Esophagus mucosa (tissue), 1 donor: ENCODE measurements around the gene GRB2. TPM values are rescaled to one million over a fixed set of nuclear protein-coding genes. Genes with fewer than 3 reads are reported as not detected.

Experiments used
- ATAC-seq: fragments of 200-7000 bp; cut with Tn5 transposase; one replicate; pipeline ENCODE4 v1.9.1; 2020
- total RNA-seq: library from RNA; stranded (reverse); gene quantifications from one replicate; pipeline ENCODE4 v1.2.4, GENCODE V29; 2023
- donor health status: DM: yes; HTN: yes; CAD: no.

Gene GRB2
- total RNA-seq, 1 donor from 2014 or later: 64.4 TPM

DNA sequence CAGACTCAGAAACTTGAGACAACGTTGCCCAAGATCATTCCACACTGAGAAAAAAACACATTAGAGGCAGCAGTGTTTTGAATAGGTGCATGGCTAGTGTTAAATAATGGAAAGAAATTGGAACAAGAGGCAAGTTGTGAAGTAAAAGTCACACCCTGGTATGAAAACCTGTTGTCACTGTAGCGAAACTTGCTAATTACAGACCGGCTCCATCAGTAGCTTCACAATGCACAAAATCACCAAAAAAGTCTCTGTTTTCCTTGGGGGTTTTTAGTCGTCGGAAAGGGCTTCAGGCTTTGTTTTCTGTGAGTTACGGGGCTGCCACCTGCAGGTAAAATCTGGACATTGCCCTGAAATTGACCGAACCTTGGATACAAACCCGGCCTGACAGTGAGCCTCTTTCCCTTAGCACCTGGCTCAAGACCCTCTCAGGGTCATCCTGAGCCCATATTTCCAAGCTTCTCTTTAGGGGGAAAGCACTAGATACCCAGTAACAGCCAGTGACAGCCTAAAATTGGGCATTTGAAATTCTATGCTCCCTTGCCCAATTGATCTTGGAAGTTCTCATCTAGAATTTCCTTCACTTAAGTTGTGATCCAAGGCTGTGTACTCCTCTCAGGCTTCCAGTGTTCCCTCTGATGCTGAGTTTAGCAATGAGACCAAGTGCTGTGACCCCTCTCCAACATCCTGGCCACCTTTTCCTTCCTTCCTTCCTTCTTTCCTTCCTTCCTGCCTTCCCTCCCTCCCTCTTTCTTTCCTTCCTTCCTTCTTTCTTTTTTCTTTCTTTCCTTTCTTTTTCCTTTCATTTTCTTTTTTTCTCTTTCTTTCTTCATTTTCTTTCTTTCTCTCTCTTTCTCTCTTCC lies 7.2 kb upstream of the GRB2 start:
- ATAC-seq: peak; percentile 34

DNA sequence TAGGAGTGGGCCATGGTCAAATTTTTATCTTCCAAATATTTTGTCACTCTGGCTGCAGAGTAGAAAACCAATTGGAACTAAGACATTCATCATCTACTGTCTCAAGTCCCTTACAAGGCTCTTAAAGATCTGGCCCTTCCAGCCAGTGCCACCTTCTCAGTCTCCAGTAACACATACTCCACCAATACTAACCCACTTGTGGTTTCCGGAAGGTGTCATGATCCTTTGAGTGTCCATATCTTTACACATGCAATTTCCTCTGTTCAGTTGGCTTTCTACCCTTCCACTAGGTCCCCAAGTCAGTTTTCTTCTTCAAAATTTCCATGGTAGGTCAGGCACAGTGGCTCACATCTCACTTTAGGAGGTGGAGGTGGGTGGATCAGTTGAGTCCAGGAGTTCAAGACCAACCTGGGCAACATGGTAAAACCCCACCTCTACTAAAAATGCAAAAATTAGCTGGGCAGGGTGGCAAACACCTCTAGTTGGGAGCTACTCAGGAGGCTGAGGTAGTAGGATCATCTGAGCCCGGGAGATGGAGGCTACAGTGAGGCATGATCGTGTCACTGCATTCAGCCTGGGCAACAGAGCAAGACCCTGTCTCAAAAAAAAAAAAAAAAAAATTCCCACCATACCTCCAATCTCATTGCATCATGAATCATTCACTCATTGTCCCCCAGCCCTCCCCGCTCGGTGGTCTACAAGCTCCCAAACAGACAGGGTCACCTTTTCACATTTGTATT lies 6.0 kb upstream of the GRB2 start:
- ATAC-seq: no peak

DNA sequence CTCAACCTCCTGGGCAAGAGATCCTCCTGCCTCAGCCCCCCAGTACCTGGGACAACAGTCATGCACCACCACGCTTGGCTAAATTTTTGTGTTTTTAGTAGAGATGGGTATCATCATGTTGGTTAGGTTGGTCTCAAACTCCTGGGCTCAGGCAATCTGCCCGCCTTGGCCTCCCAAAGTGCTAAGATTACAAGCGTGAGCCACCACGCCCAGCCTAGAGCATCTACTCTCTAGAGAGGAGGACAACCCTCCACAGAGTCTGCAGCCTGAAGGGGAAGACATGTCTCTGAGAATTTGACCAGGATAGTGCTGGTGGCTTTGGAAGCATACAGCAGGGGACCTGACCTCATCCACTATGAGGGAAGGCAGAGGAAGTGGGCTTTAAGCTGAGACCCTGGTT lies 4.7 kb upstream of the GRB2 start:
- ATAC-seq: no peak

DNA sequence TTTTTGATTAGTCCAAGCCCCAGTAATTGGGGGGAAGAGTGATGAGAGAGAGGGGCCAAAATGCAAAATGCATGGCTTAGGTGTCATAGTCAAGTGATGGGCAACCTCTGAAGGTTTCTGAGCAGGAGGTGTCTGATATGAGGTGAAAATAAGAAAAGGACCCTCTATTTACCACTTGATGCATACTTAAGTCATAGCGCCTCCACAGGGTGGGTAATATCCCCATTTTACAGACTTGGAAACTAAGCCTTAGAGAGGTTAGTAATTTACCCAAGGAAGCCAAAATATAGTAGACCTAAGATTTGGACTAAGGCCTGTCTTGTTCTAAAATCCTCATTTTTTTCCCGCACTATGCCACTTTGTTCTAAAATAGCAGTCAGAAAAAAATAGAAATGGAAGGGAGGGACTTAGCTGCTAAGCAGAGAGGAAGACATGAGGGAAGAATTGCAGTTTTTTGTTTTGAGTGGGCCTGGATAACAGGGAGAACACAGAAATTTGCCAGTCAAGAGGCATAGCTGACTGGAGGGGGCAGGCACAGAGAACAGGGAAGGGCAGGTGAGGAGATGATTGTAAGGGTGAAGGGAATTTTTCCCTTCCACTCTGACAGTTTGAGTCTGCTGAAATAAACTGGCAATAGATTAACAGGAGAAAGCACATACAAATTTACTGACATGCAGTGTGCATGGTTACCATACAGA lies 2.3 kb upstream of the GRB2 start:
- no peak for ATAC-seq

DNA sequence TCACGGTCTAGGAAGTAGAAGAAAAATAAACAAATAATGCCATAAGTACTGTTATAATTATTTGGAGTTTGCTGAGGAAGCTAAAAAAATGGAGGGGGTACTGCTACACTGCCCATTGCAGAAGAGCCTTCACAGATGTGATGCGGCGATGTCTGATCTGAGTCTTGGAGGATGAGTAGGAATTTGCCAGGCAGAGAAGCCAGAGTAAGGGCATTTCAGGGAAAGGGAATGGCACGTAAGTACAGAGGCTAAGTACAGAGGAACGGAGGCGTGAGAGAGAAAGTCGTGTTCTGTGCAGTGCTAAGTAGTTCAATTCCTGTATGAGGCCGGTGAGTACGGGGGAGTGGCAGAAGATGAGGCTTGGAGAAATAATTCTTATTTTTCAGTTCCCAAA lies 741 bp upstream of the GRB2 start:
- peak; percentile 1 for ATAC-seq

DNA sequence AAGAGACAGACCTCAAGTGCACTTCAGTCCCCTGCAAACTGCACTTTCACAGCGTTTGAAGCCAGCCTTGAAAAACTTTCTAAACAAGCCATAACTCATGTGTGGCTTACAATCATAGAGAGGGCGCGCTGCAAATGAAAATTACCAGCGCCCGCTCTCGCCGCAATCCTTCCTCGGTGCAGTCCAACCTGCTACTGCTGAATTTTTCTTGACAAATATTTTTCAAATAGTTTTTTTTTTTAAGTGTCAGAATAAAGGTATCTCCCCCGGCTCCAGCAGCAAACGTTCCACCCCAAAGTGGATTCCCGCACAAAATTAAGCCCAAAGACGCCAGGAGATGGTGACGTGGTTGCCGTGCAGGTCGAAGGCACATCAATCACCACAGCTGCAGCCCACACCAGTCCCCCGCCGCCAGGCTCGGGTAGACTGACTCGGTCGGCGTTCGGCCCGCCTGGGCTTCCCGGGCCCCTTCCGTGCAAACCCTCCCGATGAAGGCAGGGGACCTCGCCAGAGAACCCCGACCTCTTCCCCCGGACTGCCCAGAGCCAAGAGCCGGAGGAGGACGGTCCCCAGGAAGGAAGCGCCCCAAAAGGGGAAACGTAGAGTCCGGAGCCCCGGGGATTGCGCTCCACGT lies 630 bp downstream of the GRB2 start:
- ATAC-seq: peak; percentile 38

DNA sequence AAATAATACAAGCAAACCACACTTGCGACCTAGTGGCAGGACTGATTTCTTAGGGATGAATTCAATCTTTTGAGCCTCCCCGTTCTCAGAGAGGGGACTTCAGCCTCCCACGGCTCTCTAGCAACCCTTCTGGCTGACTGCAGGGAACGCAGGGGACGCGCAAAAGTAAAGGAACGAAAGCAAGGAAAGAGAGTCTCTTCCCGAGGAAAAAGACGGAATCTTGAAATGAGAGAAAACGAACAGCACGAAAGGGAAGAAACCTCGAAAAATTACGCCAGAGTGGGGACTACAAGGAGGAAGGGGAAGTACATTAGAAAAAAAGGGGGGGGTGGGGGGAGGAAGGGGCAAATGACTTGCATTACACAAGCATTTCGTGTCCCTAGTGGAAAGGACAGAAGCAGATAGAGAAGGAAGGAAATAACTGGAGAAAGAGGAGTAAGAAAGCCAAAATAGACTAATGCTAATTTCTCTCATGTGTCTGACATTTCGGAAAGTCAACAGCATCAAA lies 1.2 kb downstream of the GRB2 start:
- ATAC-seq: no peak

DNA sequence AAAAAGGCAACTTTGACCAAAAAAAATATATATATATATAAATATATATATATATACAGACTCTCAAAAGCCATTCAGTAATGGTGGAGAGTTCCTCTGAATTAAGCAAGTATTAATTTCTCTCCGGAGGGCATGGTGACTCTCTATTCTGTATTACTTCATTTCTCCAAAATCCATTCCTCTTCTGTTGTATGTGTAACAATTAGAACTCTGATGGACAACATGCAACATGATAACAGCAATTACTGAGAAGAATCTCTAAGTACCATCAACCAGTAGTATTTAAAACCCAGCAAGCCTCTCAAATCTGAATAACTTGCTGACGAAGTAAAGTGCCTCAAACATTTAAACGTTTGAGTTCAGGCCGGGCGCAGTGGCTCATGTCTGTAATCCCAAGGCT lies 2.3 kb downstream of the GRB2 start:
- no peak for ATAC-seq

DNA sequence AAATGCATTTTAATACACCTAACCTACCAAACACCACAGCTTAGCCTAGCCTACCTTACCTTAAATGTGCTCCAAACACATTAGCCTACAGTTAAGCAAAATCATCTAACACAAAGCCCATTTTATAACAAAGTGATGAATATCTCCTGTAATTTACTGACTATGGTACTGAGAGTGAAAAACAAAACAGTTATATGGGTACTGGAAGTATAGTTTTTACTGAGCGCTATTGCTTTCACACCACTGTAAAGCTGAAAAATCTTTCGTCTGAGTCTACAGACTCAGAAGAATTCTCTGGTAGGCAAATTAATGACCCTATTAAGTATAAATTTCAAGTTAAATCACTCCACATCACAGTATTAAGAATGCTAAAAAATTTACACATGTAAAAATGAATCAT lies 3.5 kb downstream of the GRB2 start:
- no peak for ATAC-seq

DNA sequence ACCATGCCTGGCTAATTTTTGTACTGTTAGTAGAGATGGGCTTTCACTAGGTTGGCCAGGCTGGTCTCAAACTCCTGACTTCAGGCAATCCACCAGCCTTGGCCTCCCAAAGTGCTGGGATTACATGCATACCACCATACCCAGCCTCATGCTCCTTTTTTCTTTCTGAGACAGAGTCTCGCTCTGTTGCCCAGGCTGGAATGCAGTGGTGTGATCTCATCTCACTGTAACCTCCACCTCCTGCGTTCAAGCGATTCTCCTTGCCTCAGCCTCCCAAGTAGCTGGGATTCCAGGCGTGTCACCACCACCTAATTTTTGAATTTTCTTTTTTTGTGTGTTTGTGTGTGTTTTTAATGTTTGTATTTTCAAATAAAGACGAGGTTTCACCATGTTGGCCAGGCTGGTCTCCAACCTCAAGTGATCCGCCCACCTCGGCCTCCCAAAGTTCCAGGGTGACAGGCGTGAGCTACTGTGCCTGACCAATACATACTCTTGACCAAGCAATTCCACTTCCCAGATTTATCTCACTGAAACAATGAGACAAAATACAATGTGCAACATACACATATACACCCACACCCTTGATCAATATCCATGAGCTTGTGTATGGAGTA lies 5.0 kb downstream of the GRB2 start:
- no peak for ATAC-seq

DNA sequence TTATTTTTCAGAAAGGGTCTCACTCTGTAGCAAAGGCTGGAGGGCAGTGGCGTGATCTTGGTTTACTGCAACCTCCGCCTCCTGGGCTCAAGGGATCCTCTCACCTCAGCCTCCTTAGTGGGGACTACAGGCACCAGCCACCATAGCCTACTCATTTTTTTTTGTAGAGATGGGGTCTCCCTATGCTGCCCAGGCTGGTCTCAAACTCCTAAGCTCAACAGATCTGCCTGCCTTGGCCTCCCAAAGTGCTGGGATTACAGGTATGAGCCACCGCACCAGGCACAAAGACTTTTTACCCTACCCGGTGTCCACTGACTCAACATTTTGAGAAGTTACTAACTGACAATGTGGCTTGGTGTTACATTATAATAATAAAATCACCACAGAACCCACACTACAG lies 7.2 kb downstream of the GRB2 start:
- ATAC-seq: no peak

DNA sequence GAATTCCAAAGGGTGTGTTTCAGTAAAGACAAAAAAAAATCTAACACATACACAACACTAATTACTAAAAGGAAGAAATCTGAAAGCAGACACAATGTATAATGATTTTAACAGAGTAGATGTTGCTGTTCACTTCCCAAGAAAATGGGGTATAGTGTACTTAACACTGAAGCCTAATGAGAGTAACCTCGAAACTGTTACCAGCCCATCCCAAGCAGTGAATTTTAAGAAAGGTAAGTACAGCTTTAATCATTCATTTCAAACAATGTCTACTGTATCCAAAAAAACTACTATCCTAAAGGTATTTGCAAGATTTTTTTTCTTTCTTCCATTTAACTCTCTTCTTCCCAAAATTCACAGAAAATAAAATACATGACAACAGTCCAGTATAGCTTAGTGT lies 8.3 kb downstream of the GRB2 start:
- ATAC-seq: no peak

DNA sequence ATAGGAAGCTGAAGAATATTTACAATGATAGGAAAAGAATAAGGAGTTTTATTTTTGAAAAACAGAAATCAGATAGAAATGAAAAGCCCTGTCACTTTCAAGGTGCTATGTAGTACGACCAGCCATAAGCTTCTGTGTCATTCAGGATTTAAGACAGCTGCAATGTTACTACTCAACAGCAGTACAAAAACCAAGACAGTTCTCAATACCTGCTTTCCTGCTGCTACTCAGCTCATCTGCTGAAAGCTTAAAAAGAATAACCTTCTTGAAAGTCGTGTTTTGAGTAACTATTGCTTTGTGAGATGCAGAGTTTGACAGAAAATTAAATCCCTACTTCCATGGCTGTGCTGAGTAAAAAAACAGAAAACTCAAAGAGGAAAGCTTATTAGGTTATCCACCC lies 8.7 kb downstream of the GRB2 start:
- ATAC-seq: no peak

DNA sequence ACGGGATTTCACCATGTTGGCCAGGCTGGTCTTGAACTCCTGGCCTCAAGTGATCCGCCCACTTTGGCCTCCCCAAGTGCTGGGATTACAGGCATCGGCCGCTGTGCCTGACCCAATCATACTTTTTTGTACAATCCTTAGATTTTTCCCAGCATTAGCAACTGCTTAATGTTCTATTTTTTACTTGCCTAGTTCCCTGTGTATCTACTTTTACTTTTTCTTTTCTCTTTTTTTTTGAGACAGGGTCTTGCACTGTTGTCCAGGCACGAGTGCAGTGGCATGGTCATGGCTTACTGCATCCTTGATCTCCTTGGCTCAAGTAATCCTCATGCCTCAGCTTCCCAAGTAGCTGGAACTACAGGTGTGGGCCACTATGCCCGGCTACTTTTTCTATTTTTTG lies 9.5 kb downstream of the GRB2 start:
- no peak for ATAC-seq

DNA sequence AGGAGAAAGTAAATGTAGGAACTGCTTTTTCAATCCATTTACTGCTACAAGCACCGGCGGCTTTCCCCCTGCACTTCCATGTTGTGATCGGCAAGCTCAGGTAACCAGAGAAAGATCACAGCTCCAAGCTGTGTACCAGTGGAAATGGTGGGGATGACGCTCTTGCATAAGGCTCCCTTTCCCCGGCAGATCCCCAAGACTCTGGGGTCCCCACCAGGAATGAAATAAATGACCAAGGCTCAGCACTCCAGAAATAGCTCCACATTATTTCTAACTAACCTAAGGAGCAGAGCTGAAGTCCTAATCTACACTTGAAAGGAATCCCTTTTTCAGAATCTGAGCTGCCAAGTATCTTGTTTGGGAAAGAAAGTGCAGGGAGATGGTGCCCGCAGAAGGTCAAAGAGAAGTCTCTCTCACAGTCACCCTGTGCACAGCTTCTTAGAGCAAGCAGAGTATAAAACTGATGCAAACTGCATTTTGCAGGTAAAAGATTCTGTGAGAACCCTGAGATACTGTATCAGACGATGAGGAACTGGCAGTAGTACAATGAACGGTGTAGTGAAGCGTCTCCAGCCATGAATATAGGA lies 11.1 kb downstream of the GRB2 start:
- no peak for ATAC-seq

DNA sequence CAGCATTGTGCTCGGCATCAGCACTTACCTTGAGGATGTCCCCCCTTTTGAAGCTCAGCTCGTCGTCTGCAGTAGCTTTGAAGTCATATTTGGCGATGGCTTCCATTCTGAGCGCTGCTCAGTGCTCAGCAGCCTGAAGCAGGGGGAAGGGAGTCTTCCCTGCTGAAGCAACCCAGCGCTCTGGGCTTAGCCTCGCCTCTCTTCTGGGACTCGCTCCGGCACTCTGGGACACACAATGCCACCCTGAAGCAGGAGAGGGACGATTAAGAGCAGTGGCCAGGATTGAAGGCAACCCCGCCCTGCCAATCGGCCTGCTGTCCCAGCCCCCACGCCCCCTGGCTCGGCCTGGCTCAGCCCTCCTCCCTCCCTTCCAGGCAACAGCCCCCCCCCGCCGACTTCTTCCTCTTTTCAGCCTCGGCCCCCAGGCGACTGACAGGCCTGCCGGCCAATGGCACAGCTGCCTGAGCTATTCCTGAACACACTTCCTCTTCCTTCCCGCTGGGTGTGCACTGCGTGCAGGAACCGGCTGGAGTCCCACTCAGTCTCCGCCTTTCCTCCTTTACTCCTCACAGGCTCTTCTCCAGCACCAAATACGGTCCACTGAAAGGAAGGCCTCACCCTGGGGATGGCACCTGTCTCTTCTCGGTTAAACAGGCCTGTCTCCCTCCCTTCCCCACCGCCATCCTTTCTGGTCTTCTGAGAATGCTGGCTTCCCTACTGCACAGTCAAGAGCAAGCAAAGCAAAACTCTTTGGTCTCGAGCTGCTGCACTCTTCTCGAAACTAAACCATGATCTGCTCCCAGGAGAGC lies 11.8 kb downstream of the GRB2 start:
- ATAC-seq: peak; percentile 98

DNA sequence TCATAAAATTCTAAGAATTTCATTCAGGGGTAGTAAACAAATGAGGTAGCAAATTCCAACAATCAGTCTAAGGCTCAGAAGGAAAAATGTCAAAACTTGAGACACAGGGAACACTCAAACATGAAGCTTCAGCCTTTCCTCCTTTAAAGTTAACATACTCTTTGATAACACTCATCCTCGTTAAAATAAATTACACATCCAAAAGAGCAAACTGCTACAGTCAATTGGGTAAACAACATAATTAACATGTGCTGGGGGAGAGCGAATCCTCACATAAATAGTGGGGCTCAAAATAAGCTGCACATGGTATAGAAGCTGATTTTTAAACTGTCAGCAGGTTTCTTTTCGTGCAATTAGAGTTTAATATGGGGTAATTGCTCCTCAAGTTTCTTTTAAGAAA lies 12.9 kb downstream of the GRB2 start:
- ATAC-seq: no peak

DNA sequence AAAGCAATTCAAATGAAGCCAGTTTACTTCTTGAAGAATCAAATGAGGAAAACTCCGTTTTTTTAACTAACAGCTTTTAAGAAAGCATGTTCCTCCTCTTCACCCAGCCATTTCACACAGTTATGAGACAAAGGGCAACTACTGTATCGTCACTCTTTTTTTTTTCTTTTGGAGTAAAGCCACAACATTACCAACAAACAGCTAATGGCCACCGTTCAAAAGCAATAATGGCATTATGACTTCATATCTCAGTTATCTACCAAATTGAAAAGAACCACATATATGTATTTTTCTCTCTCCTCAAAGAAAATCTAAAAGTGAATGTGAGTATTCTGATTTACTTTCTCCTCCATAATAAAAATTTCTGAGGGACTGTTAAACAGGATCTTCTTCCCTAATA lies 14.5 kb downstream of the GRB2 start:
- ATAC-seq: no peak

DNA sequence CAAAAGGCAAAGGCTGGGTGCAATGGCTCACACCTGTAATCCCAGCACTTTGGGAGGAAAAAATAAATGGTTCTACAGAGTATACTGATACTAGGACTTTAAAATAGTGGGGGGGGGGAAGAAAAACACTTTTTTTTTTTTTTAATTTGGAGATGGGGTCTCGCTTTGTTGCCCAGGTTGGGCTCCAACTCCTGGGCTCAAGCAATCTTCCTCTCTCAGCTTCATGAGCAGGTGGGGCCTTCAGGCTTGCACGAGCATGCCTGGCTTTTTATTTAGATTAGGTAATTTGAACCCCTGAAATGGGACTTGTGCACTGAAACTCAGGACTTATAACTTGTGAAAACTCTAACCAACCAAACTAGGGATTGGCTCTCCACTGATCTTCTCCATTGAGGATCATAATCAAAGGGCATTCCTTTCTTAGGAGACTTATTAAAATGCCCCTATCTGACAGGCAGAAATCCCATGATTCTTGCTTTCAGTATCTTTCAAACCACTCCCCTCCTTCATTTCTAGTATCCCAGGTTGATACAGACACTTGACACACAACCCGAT lies 16.9 kb downstream of the GRB2 start:
- ATAC-seq: no peak

DNA sequence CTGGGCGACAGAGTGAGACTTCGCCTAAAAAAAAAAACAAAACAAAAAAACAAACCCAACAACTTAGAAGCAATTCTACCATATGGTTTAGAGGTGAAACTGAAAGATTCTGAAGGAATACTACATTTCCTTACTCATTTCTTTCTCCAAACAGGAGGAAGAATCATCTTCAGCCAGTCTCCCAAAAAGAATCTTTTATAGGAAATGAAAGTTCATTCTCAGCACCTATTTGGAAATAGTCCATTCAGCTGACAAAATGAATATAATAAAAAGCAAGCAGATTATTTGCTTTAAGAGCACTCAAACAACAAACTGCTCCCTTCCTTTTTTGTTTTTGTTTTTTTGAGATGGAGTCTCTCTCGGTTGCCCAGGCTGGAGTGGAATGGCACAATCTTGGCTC lies 17.7 kb downstream of the GRB2 start:
- no peak for ATAC-seq

DNA sequence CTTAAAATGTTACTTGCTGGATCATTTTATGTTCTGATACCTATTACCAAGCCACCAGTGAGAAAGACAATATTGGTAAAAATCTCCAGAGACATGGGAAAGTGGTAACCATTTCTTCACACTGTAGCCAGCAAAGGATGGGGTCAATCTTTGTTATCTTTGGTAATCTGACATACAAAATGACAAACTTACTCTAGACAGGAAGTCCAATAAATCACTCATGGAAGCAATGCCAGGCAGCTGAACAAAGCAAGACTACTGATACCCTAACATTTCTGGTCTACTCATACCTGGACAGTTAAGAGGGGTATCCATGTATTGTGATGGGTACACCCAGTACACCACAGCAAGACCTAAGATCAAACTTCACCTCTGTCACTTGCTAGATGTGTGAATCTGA lies 19.0 kb downstream of the GRB2 start:
- ATAC-seq: no peak
